HepG2 (cell line): ENCODE data around the gene CARMIL3. TPM values are rescaled to one million over a fixed set of nuclear protein-coding genes. Genes with fewer than 3 reads are reported as not detected.

Experiments
- AGO1 ChIP-seq: fragments of 200-400 bp; formaldehyde crosslinking; IDR thresholded peaks from 2 replicates; pipeline ENCODE4 v1.6.1; 2017; ENCODE audit warnings: mild to moderate bottlenecking, low read depth, low read length, moderate library complexity; ENCODE audit not compliant: poor library complexity, severe bottlenecking
- CEBPB ChIP-seq: IDR thresholded peaks from 2 replicates; pipeline ENCODE4 v1.6.1; 2011; ENCODE audit warnings: low read depth, low read length, improper control_type of control experiment, borderline replicate concordance
- DNMT3B ChIP-seq: conservative IDR thresholded peaks from 2 replicates; pipeline ENCODE4 v1.6.1; 2016; ENCODE audit warnings: missing biosample characterization, control low read depth
- FOXA1 ChIP-seq, 2 experiments: fragments of 450-650 bp in 1 of 2; sonication (generic) in 1 of 2; formaldehyde crosslinking in 1 of 2; IDR thresholded peaks; 2 replicates each; pipeline versions ENCODE4 v1.4.0 to v1.6.1; 2016 to 2020; ENCODE audit warnings: missing genetic modification reagents in 1 of 2
- FOXA3 ChIP-seq: IDR thresholded peaks from 2 replicates; pipeline ENCODE4 v1.6.1; 2016; ENCODE audit warnings: missing genetic modification reagents, missing compliant biosample characterization
- GABPB1 ChIP-seq: IDR thresholded peaks from 2 replicates; pipeline ENCODE4 v1.6.1; 2016; ENCODE audit warnings: mild to moderate bottlenecking, missing genetic modification reagents, moderate library complexity, missing compliant biosample characterization
- HHEX ChIP-seq: IDR thresholded peaks from 2 replicates; pipeline ENCODE4 v1.6.1; 2016; ENCODE audit warnings: control low read depth
- HOXA7 ChIP-seq: sonication (generic); formaldehyde crosslinking; IDR thresholded peaks from 2 replicates; pipeline ENCODE4 v1.8.1; 2022; ENCODE audit warnings: mild to moderate bottlenecking, missing genetic modification reagents, moderate library complexity
- JDP2 ChIP-seq: sonication (generic); formaldehyde crosslinking; IDR thresholded peaks from 2 replicates; pipeline ENCODE4 v1.8.1; 2022; ENCODE audit warnings: missing genetic modification reagents, borderline replicate concordance
- KDM2A ChIP-seq: sonication (generic); formaldehyde crosslinking; IDR thresholded peaks from 2 replicates; pipeline ENCODE4 v1.4.0; 2020; ENCODE audit warnings: low read depth, missing genetic modification reagents, borderline replicate concordance
- KDM6A ChIP-seq: IDR thresholded peaks from 2 replicates; pipeline ENCODE4 v1.6.1; 2016; ENCODE audit warnings: low read depth
- MAF1 ChIP-seq: sonication (generic); formaldehyde crosslinking; IDR thresholded peaks from 2 replicates; pipeline ENCODE4 v1.5.0; 2020; ENCODE audit warnings: missing genetic modification reagents, borderline replicate concordance
- MED1 ChIP-seq: sonication (generic); formaldehyde crosslinking; IDR thresholded peaks from 2 replicates; pipeline ENCODE4 v1.4.0; 2020; ENCODE audit warnings: missing genetic modification reagents
- NR1H2 ChIP-seq: sonication (generic); formaldehyde crosslinking; IDR thresholded peaks from 2 replicates; pipeline ENCODE4 v1.8.1; 2022; ENCODE audit warnings: low read depth, missing genetic modification reagents, borderline replicate concordance
- ONECUT2 ChIP-seq: sonication (generic); formaldehyde crosslinking; IDR thresholded peaks from 2 replicates; pipeline ENCODE4 v1.4.0; 2020; ENCODE audit warnings: missing genetic modification reagents
- PAWR ChIP-seq: sonication (generic); formaldehyde crosslinking; IDR thresholded peaks from 2 replicates; pipeline ENCODE4 v1.4.0; 2020; ENCODE audit warnings: missing genetic modification reagents, mild to moderate bottlenecking, borderline replicate concordance
- ZBTB14 ChIP-seq: sonication (generic); formaldehyde crosslinking; IDR thresholded peaks from 2 replicates; pipeline ENCODE4 v1.4.0; 2020; ENCODE audit warnings: missing genetic modification reagents
- ZFP90 ChIP-seq: sonication (generic); formaldehyde crosslinking; IDR thresholded peaks from 2 replicates; pipeline ENCODE4 v1.8.0; 2022; ENCODE audit warnings: missing genetic modification reagents, mild to moderate bottlenecking, inconsistent platforms, borderline replicate concordance
- ZKSCAN8 ChIP-seq: IDR thresholded peaks from 2 replicates; pipeline ENCODE4 v1.6.1; 2016; ENCODE audit warnings: borderline replicate concordance, missing genetic modification reagents, missing compliant biosample characterization
- ZNF256 ChIP-seq: sonication (generic); formaldehyde crosslinking; conservative IDR thresholded peaks from 2 replicates; pipeline ENCODE4 v1.4.0; 2020; ENCODE audit warnings: missing genetic modification reagents
- ZNF550 ChIP-seq: sonication (generic); formaldehyde crosslinking; IDR thresholded peaks from 2 replicates; pipeline ENCODE4 v1.4.0; 2020; ENCODE audit warnings: mild to moderate bottlenecking, missing genetic modification reagents, borderline replicate concordance
- ZNF564 ChIP-seq: sonication (generic); formaldehyde crosslinking; IDR thresholded peaks from 2 replicates; pipeline ENCODE4 v1.8.1; 2023; ENCODE audit warnings: mild to moderate bottlenecking, missing genetic modification reagents
- ZNF776 ChIP-seq: sonication (generic); formaldehyde crosslinking; IDR thresholded peaks from 2 replicates; pipeline ENCODE4 v1.4.0; 2020; ENCODE audit warnings: mild to moderate bottlenecking, missing genetic modification reagents
- ZSCAN20 ChIP-seq: sonication (generic); formaldehyde crosslinking; IDR thresholded peaks from 2 replicates; pipeline ENCODE4 v1.4.0; 2020; ENCODE audit warnings: missing genetic modification reagents, mild to moderate bottlenecking, borderline replicate concordance
- ZSCAN31 ChIP-seq: sonication (generic); formaldehyde crosslinking; IDR thresholded peaks from 2 replicates; pipeline ENCODE4 v1.5.0; 2020; ENCODE audit warnings: low read depth, mild to moderate bottlenecking, missing genetic modification reagents
- polyA plus RNA-seq, 8 experiments: library from polyadenylated mRNA; depleted of rRNA in 3 of 8; stranded (reverse) in 7 of 8; unstranded in 1 of 8; fragments of >200 nt; fragmentation: Illumina TruSeq in 4 of 8; extraction: Trizol in 4 of 8; gene quantifications; 2 replicates each; pipeline versions ENCODE4 v1.2.1 to v1.2.3, GENCODE V29; 2011 to 2016; ENCODE audit warnings: low read depth in 4 of 8, missing spikeins in 1 of 8, mixed read lengths in 1 of 8; ENCODE audit not compliant: insufficient read depth in 1 of 8
- total RNA-seq, 5 experiments: library from RNA; depleted of rRNA; stranded (reverse); fragments of >200 nt; fragmentation: Illumina TruSeq; extraction: Trizol; gene quantifications; 2 replicates each; pipeline ENCODE4 v1.2.3, GENCODE V29; 2016; ENCODE audit warnings: low read depth in 1 of 5
- TF ChIP-seq, protein P1 (sequence below): sonication (generic); formaldehyde crosslinking; IDR thresholded peaks from 2 replicates; pipeline ENCODE4 v1.8.1; 2023; ENCODE audit warnings: mild to moderate bottlenecking, missing genetic modification reagents, borderline replicate concordance

Gene CARMIL3
- total and polyA plus RNA-seq, 2 of the 13 experiments (the other 11 are each of a cell fraction or from before 2014, with no cell fraction given), result 0.27 to 0.55 TPM

- TF ChIP-seq MED1 (CRISPR knock-in tag) (peak; percentile 71), AGO1 (no peak), ZNF564 (no peak), KDM2A (CRISPR knock-in tag) (peak; percentile 82), NR1H2 (CRISPR knock-in tag) (no peak), ZNF776 (no peak), ZKSCAN8 (no peak), MAF1 (no peak), HOXA7 (no peak), GABPB1 (CRISPR knock-in tag) (peak; percentile 23; the same call in 1 of the 2 replicates), ZFP90 (CRISPR knock-in tag) (peak; percentile 66; the same call in 1 of the 2 replicates), DNMT3B (CRISPR knock-in tag) (no peak; the same call in 1 of the 2 replicates), FOXA3 (CRISPR knock-in tag) (peak; percentile 73), FOXA1 (IDR thresholded peaks at IDR 0.05) (no peak), FOXA1 (CRISPR knock-in tag; IDR thresholded peaks at IDR 0.05) (0 out of 2 replicates have a peak, but pooled peaks have one; percentile 24), KDM6A (CRISPR knock-in tag) (no peak), ONECUT2 (peak; percentile 60), ZNF256 (no peak), JDP2 (no peak), ZBTB14 (CRISPR knock-in tag) (peak; percentile 37; the same call in 1 of the 2 replicates), CEBPB (no peak), HHEX (CRISPR knock-in tag) (no peak), ZSCAN20 (no peak), ZSCAN31 (peak; percentile 84), PAWR (CRISPR knock-in tag) (no peak), ZNF550 (CRISPR knock-in tag) (no peak)
- TF ChIP-seq, protein P1, sequence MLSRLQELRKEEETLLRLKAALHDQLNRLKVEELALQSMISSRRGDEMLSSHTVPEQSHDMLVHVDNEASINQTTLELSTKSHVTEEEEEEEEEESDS (CRISPR knock-in tag), result no peak
These were observed 37.9 kb upstream of the CARMIL3 start (continued) for GRCh38 chr14:24013654-24014514.
